ENCODE results near the gene PLA2G4F.

The PLA2G4F gene

GRCh38 chr15:42182961-42183360 lies 26.5 kb upstream of the PLA2G4F start:
- Histone ChIP-seq H3K36me3 (ENCODE audit: insufficient read depth, insufficient read length, low read length) (peaks cover 73% of the 10 kb centered on the region), H3K9ac (ENCODE audit: insufficient read length, low read depth) (no peak overlapping the region), H3K9me3 (ENCODE audit: insufficient read depth, low read length) (no peaks in the 10 kb centered on the region), H3K4me1 (ENCODE audit: insufficient read depth, insufficient read length) (no peaks in the 10 kb centered on the region), H3K4me3 (ENCODE audit: insufficient read length, low read depth) (no peak overlapping the region), H3K27me3 (ENCODE audit: insufficient read depth, insufficient read length) (no peaks in the 10 kb centered on the region)
- TF ChIP-seq SUZ12 (IDR thresholded peaks at IDR 0.05; ENCODE audit: extremely low read depth, insufficient read depth, insufficient read length) (no peak), YY1 (IDR thresholded peaks at IDR 0.05; ENCODE audit: insufficient read depth, insufficient read length) (no peak), ZNF274 (IDR thresholded peaks at IDR 0.05; ENCODE audit: low read depth, low read length) (no peak)
- no peak for DNase-seq (ENCODE audit: low read depth, low spot score)

- Histone ChIP-seq H3K36me3 (ENCODE audit: insufficient read depth, insufficient read length, low read length) (peaks cover 70% of the 10 kb centered on the region), H3K9me3 (ENCODE audit: insufficient read depth, low read length) (no peaks in the 10 kb centered on the region), H3K4me1 (ENCODE audit: insufficient read depth, insufficient read length) (no peaks in the 10 kb centered on the region), H3K27me3 (ENCODE audit: insufficient read depth, insufficient read length) (no peaks in the 10 kb centered on the region), H3K4me3 (ENCODE audit: insufficient read length, low read depth) (no peak overlapping the region), H3K9ac (ENCODE audit: insufficient read length, low read depth) (no peak overlapping the region)
- TF ChIP-seq SUZ12 (IDR thresholded peaks at IDR 0.05; ENCODE audit: extremely low read depth, insufficient read depth, insufficient read length) = no peak
- no peak for TF ChIP-seq ZNF274 (IDR thresholded peaks at IDR 0.05; ENCODE audit: low read depth, low read length)
- no peak for TF ChIP-seq YY1 (IDR thresholded peaks at IDR 0.05; ENCODE audit: insufficient read depth, insufficient read length)
- DNase-seq (ENCODE audit: low read depth, low spot score) = no peak
These were observed 26.0 kb upstream of the PLA2G4F start for GRCh38 chr15:42182328-42182886.

DNA sequence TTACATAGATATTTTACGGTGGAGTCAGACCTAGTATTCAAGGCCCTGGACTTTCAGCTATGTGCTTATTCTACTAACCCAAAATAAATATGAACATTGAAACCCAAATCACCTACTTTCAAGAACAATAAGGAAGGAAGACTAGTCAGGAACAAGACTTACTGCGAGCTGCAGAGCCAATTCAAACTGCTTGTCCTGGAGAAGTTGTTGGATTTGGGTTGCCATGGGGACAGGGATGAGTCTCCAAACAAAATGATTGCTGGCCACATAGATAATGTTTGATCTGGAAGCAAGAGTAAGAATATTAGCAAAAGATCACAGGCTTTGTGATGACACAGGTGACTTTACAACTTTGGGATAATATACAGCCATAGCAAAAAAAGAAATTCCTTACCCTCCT lies 21.6 kb upstream of the PLA2G4F start:
- H3K9ac ChIP-seq (ENCODE audit: insufficient read length, low read depth) = no peak overlapping the region
- H3K9me3 ChIP-seq (ENCODE audit: insufficient read depth, low read length) = no peaks in the 10 kb centered on the region
- no peak overlapping the region for H3K4me3 ChIP-seq (ENCODE audit: insufficient read length, low read depth)
- H3K27me3 ChIP-seq (ENCODE audit: insufficient read depth, insufficient read length) = no peaks in the 10 kb centered on the region
- TF ChIP-seq SUZ12 (IDR thresholded peaks at IDR 0.05; ENCODE audit: extremely low read depth, insufficient read depth, insufficient read length) = no peak
- TF ChIP-seq ZNF274 (IDR thresholded peaks at IDR 0.05; ENCODE audit: low read depth, low read length) = no peak
- no peak for TF ChIP-seq YY1 (IDR thresholded peaks at IDR 0.05; ENCODE audit: insufficient read depth, insufficient read length)
- H3K36me3 ChIP-seq (ENCODE audit: insufficient read depth, insufficient read length, low read length) = peaks cover 48% of the 10 kb centered on the region
- H3K4me1 ChIP-seq (ENCODE audit: insufficient read depth, insufficient read length) = no peaks in the 10 kb centered on the region
- no peak for DNase-seq (ENCODE audit: low read depth, low spot score)

DNA sequence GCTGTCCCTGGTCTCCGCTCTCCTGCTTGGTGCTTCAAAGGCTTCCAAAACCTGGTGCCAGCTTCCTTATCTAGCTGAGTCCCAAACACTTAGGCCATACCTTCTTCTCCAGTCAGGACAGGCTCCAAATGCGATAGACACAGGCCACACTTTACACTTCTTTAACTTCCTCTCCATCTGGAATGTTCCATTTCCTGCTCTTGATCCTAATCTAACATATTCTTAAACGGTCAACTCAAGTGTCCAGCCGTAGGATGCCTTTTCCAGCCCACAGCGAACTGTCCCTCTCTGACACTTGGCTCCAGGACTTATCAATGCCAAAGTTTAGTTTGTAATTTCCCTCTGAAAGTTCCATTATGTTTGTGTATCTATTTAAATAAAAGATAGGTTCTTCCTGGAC lies 19.2 kb upstream of the PLA2G4F start:
- no peak for DNase-seq (ENCODE audit: low read depth, low spot score)
- no peak for TF ChIP-seq ZNF274 (IDR thresholded peaks at IDR 0.05; ENCODE audit: low read depth, low read length)
- no peak for TF ChIP-seq YY1 (IDR thresholded peaks at IDR 0.05; ENCODE audit: insufficient read depth, insufficient read length)
- no peak for TF ChIP-seq SUZ12 (IDR thresholded peaks at IDR 0.05; ENCODE audit: extremely low read depth, insufficient read depth, insufficient read length)
- Histone ChIP-seq H3K27me3 (ENCODE audit: insufficient read depth, insufficient read length) (no peaks in the 10 kb centered on the region), H3K9me3 (ENCODE audit: insufficient read depth, low read length) (no peaks in the 10 kb centered on the region), H3K4me1 (ENCODE audit: insufficient read depth, insufficient read length) (no peaks in the 10 kb centered on the region), H3K9ac (ENCODE audit: insufficient read length, low read depth) (no peak overlapping the region), H3K36me3 (ENCODE audit: insufficient read depth, insufficient read length, low read length) (peaks cover 54% of the 10 kb centered on the region), H3K4me3 (ENCODE audit: insufficient read length, low read depth) (no peak overlapping the region)

GRCh38 chr15:42172475-42172874 lies 16.0 kb upstream of the PLA2G4F start:
- no peaks in the 10 kb centered on the region for H3K27me3 ChIP-seq (ENCODE audit: insufficient read depth, insufficient read length)
- no peak for DNase-seq (ENCODE audit: low read depth, low spot score)
- H3K36me3 ChIP-seq (ENCODE audit: insufficient read depth, insufficient read length, low read length) = peaks cover 50% of the 10 kb centered on the region
- H3K9me3 ChIP-seq (ENCODE audit: insufficient read depth, low read length) = no peaks in the 10 kb centered on the region
- no peaks in the 10 kb centered on the region for H3K4me1 ChIP-seq (ENCODE audit: insufficient read depth, insufficient read length)
- no peak overlapping the region for H3K4me3 ChIP-seq (ENCODE audit: insufficient read length, low read depth)
- TF ChIP-seq ZNF274 (IDR thresholded peaks at IDR 0.05; ENCODE audit: low read depth, low read length) (no peak), YY1 (IDR thresholded peaks at IDR 0.05; ENCODE audit: insufficient read depth, insufficient read length) (no peak), SUZ12 (IDR thresholded peaks at IDR 0.05; ENCODE audit: extremely low read depth, insufficient read depth, insufficient read length) (no peak)
- no peak overlapping the region for H3K9ac ChIP-seq (ENCODE audit: insufficient read length, low read depth)

DNA sequence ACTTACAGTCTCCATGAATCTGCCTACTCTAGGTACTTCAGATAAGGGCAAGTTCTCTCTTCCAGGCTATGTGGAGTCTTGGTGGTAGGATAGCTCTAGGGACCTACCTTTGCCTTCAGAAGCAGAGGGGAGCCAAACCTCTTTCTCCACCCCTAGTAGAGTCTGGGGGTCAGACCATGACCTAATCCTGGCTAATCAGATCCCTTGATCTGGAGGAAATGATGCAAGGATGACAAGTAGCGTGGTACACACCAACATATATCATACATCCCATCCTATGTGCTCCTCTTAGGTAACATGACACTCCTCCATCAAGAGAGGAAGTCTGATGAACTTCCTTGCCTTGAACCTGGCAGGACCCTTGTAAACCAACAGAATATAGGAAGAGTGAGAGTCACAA lies 15.4 kb upstream of the PLA2G4F start:
- Histone ChIP-seq H3K27me3 (ENCODE audit: insufficient read depth, insufficient read length) (no peaks in the 10 kb centered on the region), H3K4me3 (ENCODE audit: insufficient read length, low read depth) (no peak overlapping the region), H3K9ac (ENCODE audit: insufficient read length, low read depth) (no peak overlapping the region), H3K36me3 (ENCODE audit: insufficient read depth, insufficient read length, low read length) (peaks cover 56% of the 10 kb centered on the region), H3K9me3 (ENCODE audit: insufficient read depth, low read length) (no peaks in the 10 kb centered on the region), H3K4me1 (ENCODE audit: insufficient read depth, insufficient read length) (no peaks in the 10 kb centered on the region)
- DNase-seq (ENCODE audit: low read depth, low spot score) = no peak
- TF ChIP-seq ZNF274 (IDR thresholded peaks at IDR 0.05; ENCODE audit: low read depth, low read length) = no peak
- TF ChIP-seq YY1 (IDR thresholded peaks at IDR 0.05; ENCODE audit: insufficient read depth, insufficient read length) = no peak
- TF ChIP-seq SUZ12 (IDR thresholded peaks at IDR 0.05; ENCODE audit: extremely low read depth, insufficient read depth, insufficient read length) = no peak

DNA sequence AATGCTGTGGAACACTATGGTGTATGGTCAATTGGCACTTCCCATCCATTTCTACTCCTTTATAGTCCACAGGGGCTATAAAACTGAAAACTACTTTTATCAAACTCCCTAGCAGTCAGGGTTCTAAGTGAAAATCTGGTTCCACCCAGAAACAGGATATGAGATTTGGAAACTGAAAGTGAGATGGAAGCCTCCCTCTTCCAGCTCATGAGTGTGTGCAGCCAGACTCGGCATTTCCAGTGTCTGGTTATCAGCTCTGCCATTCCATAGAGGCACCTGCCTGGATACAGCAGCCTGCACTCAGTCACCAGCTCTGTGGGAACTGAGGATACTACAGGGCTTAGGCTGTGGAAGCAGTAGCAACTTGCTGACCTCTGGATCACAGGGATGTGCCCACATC lies 14.7 kb upstream of the PLA2G4F start:
- Histone ChIP-seq H3K4me1 (ENCODE audit: insufficient read depth, insufficient read length) (no peaks in the 10 kb centered on the region), H3K9me3 (ENCODE audit: insufficient read depth, low read length) (no peaks in the 10 kb centered on the region), H3K36me3 (ENCODE audit: insufficient read depth, insufficient read length, low read length) (peaks cover 59% of the 10 kb centered on the region), H3K27me3 (ENCODE audit: insufficient read depth, insufficient read length) (no peaks in the 10 kb centered on the region), H3K4me3 (ENCODE audit: insufficient read length, low read depth) (no peak overlapping the region), H3K9ac (ENCODE audit: insufficient read length, low read depth) (no peak overlapping the region)
- TF ChIP-seq SUZ12 (IDR thresholded peaks at IDR 0.05; ENCODE audit: extremely low read depth, insufficient read depth, insufficient read length) = no peak
- no peak for TF ChIP-seq YY1 (IDR thresholded peaks at IDR 0.05; ENCODE audit: insufficient read depth, insufficient read length)
- no peak for TF ChIP-seq ZNF274 (IDR thresholded peaks at IDR 0.05; ENCODE audit: low read depth, low read length)
- DNase-seq (ENCODE audit: low read depth, low spot score) = no peak
